DOHH2 (cell line): ENCODE data around the gene NUP93.

Experiments
- H3F3A ChIP-seq: fragments of 200-600 bp; sonication (generic), shearing (Covaris generic); 2 replicates; pipeline ENCODE4 v1.6.0; 2016; ENCODE audit warnings: antibody characterized with exemption, mild to moderate bottlenecking; ENCODE audit not compliant: control insufficient read depth, insufficient read depth
- H3K27ac ChIP-seq: fragments of 200-600 bp; sonication (generic); 2 replicates; pipeline ENCODE4 v1.5.1; 2014; ENCODE audit warnings: low read depth, mild to moderate bottlenecking, low read length, moderate library complexity
- H3K27me3 ChIP-seq: fragments of 200-600 bp; sonication (generic); 2 replicates; pipeline ENCODE4 v1.6.1; 2014; ENCODE audit warnings: mild to moderate bottlenecking, low read length, mixed read lengths; ENCODE audit not compliant: control insufficient read depth
- H3K36me3 ChIP-seq: fragments of 200-600 bp; sonication (generic); 2 replicates; pipeline ENCODE4 v1.6.1; 2014; ENCODE audit warnings: mild to moderate bottlenecking, low read length, moderate library complexity, mixed read lengths; ENCODE audit not compliant: control insufficient read depth
- H3K4me1 ChIP-seq: fragments of 200-600 bp; sonication (generic); 2 replicates; pipeline ENCODE4 v1.6.1; 2014; ENCODE audit warnings: mild to moderate bottlenecking, low read length, mixed read lengths; ENCODE audit not compliant: control insufficient read depth
- H3K4me2 ChIP-seq: fragments of 200-600 bp; sonication (generic); 2 replicates; pipeline ENCODE4 v1.6.0; 2014; ENCODE audit warnings: mild to moderate bottlenecking, low read length, moderate library complexity
- H3K4me3 ChIP-seq: fragments of 200-600 bp; sonication (generic); 2 replicates; pipeline ENCODE4 v1.5.1; 2014; ENCODE audit warnings: mild to moderate bottlenecking, low read length, mixed read lengths
- H3K79me2 ChIP-seq: fragments of 200-600 bp; sonication (generic); 2 replicates; pipeline ENCODE4 v1.6.1; 2014; ENCODE audit warnings: mild to moderate bottlenecking, low read length, mixed read lengths; ENCODE audit not compliant: control insufficient read depth
- H3K9me2 ChIP-seq: fragments of 200-600 bp; sonication (generic); replicated peaks from 2 replicates; pipeline ENCODE4 v1.6.1; 2014; ENCODE audit warnings: mild to moderate bottlenecking, low read length, mixed read lengths; ENCODE audit not compliant: control insufficient read depth
- H3K9me3 ChIP-seq: fragments of 200-600 bp; sonication (generic); 2 replicates; pipeline ENCODE4 v1.6.1; 2014; ENCODE audit warnings: antibody characterized with exemption, low read length, mixed read lengths; ENCODE audit not compliant: control insufficient read depth, insufficient read depth
- H4K20me1 ChIP-seq: fragments of 200-600 bp; sonication (generic); 2 replicates; pipeline ENCODE4 v1.6.0; 2014; ENCODE audit warnings: low read depth, mild to moderate bottlenecking, antibody characterized with exemption, low read length, moderate library complexity; ENCODE audit not compliant: control insufficient read depth, insufficient read depth
- CTCF ChIP-seq: fragments of 200-600 bp; sonication (generic); IDR thresholded peaks from one replicate; pipeline ENCODE4 v1.5.1; 2014; ENCODE audit warnings: antibody characterized with exemption, mild to moderate bottlenecking, low read depth, low read length; ENCODE audit not compliant: poor library complexity, severe bottlenecking
- EZH2phosphoT487 ChIP-seq: fragments of 200-600 bp; sonication (generic); IDR thresholded peaks from 2 replicates; pipeline ENCODE4 v1.6.1; 2017; ENCODE audit warnings: borderline replicate concordance, mild to moderate bottlenecking, antibody characterized with exemption, low read length, moderate library complexity, mixed read lengths

Gene NUP93

DNA sequence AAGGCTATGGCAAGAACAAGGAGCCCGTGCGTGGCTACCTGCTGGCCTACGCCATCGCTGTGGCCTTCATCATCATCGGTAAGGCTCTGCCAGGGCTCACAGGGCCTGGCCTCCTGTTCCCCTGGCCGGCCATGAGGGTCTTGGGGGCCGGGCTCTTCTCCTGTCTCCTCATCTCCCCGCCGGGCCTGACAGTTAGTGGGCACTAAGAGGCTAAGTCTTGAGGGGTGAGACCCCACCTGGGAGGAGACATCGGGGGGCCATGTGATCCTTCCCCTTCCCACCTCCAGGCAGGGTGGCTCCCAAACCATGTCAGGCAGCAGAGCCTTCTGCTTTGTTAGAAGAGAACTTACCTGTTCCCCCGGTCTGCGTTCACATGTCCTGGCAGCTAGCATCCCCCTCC is 150.2 kb downstream of the NUP93 start:
- no peak for TF ChIP-seq CTCF
- TF ChIP-seq EZH2phosphoT487 = no peak
- no peak overlapping the region for H3K27ac ChIP-seq
- no peaks in the 10 kb centered on the region for H3K79me2 ChIP-seq
- no peaks in the 10 kb centered on the region for H4K20me1 ChIP-seq
- H3K36me3 ChIP-seq = no peaks in the 10 kb centered on the region
- no peak overlapping the region for H3K4me2 ChIP-seq
- peaks cover 15% of the 10 kb centered on the region for H3K4me1 ChIP-seq
- no peaks in the 10 kb centered on the region for H3K27me3 ChIP-seq
- no peaks in the 10 kb centered on the region for H3K9me3 ChIP-seq
- H3K9me2 ChIP-seq = no peaks in the 10 kb centered on the region
- H3F3A ChIP-seq = no peaks in the 10 kb centered on the region
- no peak overlapping the region for H3K4me3 ChIP-seq

GRCh38 chr16:56880685-56881084 is 150.8 kb downstream of the NUP93 start:
- no peaks in the 10 kb centered on the region for H3F3A ChIP-seq
- no peaks in the 10 kb centered on the region for H3K27me3 ChIP-seq
- H3K36me3 ChIP-seq = no peaks in the 10 kb centered on the region
- H3K79me2 ChIP-seq = no peaks in the 10 kb centered on the region
- TF ChIP-seq CTCF = no peak
- TF ChIP-seq EZH2phosphoT487 = no peak
- no peak overlapping the region for H3K27ac ChIP-seq
- no peaks in the 10 kb centered on the region for H3K9me2 ChIP-seq
- no peak overlapping the region for H3K4me2 ChIP-seq
- H3K9me3 ChIP-seq = no peaks in the 10 kb centered on the region
- no peaks in the 10 kb centered on the region for H4K20me1 ChIP-seq
- H3K4me3 ChIP-seq = no peak overlapping the region
- peaks cover 10% of the 10 kb centered on the region for H3K4me1 ChIP-seq

DNA sequence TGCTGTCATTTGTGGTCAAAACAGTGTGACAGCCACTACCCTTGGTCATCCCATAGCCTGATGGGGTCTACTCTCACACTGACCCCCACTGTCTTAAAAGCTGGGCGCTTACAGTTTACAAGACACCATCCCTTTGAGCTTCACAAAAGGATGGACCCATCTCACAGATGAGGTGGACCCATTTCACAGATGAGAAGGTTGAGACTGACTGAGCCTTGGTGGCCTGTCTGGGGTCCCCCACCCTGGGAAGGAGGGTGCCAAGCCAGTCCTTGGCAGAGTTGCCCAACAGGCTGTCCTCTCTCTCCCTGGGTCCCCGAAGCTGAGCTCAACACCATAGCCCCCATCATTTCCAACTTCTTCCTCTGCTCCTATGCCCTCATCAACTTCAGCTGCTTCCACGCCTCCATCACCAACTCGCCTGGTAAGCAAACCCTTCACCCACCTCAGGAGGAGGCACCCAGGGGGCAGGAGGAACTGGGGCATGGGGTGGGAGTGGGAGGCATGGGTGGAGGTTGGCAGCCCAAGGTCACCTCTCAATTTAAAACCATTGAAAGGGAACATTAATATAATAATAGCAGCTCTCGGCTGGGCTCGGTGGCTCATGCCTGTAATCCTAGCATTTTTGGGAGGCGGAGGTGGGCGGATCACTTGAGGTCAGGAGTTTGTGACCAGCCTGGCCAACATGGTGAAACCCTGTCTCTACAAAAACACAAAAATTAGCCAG is 152.3 kb downstream of the NUP93 start:
- Histone ChIP-seq H3K4me3 (no peak overlapping the region), H3K79me2 (no peaks in the 10 kb centered on the region), H3K4me2 (no peak overlapping the region), H3K9me2 (no peaks in the 10 kb centered on the region), H3K27ac (no peak overlapping the region), H3K27me3 (no peaks in the 10 kb centered on the region), H3K9me3 (no peaks in the 10 kb centered on the region), H4K20me1 (no peaks in the 10 kb centered on the region), H3F3A (no peaks in the 10 kb centered on the region), H3K4me1 (no peaks in the 10 kb centered on the region), H3K36me3 (no peaks in the 10 kb centered on the region)
- TF ChIP-seq CTCF = no peak
- TF ChIP-seq EZH2phosphoT487 = no peak
